Bronchial epithelial cell (primary cell): ENCODE measurements around the gene AMN. TPM values are rescaled to one million over a fixed set of nuclear protein-coding genes. Genes with fewer than 3 reads are reported as not detected.

Experiments used
- DNase-seq: peaks from one replicate; pipeline ENCODE4 v3.0.0-alpha.2; 2010; ENCODE audit warnings: low read depth
- FAIRE-seq: peaks from 2 replicates; lab custom pipeline; 2011; peaks lifted over from hg19 to GRCh38; lab: Jason Lieb, UNC
- H3K27me3 ChIP-seq: 2 replicates; pipeline ENCODE4 v1.5.1; 2011; ENCODE audit warnings: low read length; ENCODE audit not compliant: control insufficient read depth, insufficient read depth
- H3K36me3 ChIP-seq: 2 replicates; pipeline ENCODE4 v1.5.1; 2011; ENCODE audit warnings: low read length; ENCODE audit not compliant: control insufficient read depth, insufficient read depth
- H3K4me3 ChIP-seq: 2 replicates; pipeline ENCODE4 v1.5.1; 2011; ENCODE audit warnings: mild to moderate bottlenecking, low read depth, low read length, control low read depth
- total RNA-seq: library from RNA; depleted of rRNA; stranded (reverse); fragments of >200 nt; gene quantifications from 2 replicates; pipeline ENCODE4 v1.2.1, GENCODE V29; 2014
- TF ChIP-seq, protein P1 (sequence below): IDR thresholded peaks from 2 replicates; pipeline ENCODE4 v1.5.1; 2011; ENCODE audit warnings: mild to moderate bottlenecking, moderate library complexity, low read length, control low read depth, inconsistent platforms; ENCODE audit not compliant: insufficient read depth, severe bottlenecking

AMN gene
- total RNA-seq, 1 donor from 2014 or later = 4.2 TPM

DNA sequence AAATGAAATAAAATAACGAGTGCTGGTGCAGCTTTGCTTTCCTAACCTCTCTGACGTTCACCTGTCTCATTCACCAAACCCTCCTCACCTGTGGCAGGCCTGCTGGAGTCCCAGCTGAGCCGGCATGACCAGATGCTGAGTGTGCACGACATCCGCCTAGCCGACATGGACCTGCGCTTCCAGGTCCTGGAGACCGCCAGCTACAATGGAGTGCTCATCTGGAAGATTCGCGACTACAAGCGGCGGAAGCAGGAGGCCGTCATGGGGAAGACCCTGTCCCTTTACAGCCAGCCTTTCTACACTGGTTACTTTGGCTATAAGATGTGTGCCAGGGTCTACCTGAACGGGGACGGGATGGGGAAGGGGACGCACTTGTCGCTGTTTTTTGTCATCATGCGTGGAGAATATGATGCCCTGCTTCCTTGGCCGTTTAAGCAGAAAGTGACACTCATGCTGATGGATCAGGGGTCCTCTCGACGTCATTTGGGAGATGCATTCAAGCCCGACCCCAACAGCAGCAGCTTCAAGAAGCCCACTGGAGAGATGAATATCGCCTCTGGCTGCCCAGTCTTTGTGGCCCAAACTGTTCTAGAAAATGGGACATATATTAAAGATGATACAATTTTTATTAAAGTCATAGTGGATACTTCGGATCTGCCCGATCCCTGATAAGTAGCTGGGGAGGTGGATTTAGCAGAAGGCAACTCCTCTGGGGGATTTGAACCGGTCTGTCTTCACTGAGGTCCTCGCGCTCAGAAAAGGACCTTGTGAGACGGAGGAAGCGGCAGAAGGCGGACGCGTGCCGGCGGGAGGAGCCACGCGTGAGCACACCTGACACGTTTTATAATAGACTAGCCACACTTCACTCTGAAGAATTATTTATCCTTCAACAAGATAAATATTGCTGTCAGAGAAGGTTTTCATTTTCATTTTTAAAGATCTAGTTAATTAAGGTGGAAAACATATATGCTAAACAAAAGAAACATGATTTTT, 17.1 kb upstream of the AMN start:
- FAIRE-seq (no peak), DNase-seq (no peak)
- TF ChIP-seq, protein P1, sequence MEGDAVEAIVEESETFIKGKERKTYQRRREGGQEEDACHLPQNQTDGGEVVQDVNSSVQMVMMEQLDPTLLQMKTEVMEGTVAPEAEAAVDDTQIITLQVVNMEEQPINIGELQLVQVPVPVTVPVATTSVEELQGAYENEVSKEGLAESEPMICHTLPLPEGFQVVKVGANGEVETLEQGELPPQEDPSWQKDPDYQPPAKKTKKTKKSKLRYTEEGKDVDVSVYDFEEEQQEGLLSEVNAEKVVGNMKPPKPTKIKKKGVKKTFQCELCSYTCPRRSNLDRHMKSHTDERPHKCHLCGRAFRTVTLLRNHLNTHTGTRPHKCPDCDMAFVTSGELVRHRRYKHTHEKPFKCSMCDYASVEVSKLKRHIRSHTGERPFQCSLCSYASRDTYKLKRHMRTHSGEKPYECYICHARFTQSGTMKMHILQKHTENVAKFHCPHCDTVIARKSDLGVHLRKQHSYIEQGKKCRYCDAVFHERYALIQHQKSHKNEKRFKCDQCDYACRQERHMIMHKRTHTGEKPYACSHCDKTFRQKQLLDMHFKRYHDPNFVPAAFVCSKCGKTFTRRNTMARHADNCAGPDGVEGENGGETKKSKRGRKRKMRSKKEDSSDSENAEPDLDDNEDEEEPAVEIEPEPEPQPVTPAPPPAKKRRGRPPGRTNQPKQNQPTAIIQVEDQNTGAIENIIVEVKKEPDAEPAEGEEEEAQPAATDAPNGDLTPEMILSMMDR = no peak
- Histone ChIP-seq H3K27me3 (no peaks in the 10 kb centered on the region), H3K4me3 (no peak overlapping the region), H3K36me3 (peaks cover 14% of the 10 kb centered on the region)

- TF ChIP-seq, protein P1 = no peak
- no peak overlapping the region for H3K4me3 ChIP-seq
- H3K27me3 ChIP-seq = no peaks in the 10 kb centered on the region
- DNase-seq (no peak), FAIRE-seq (peak; percentile 66)
- H3K36me3 ChIP-seq = peaks cover 9% of the 10 kb centered on the region
These were observed 15.7 kb upstream of the AMN start for GRCh38 chr14:102906616-102907302.

DNA sequence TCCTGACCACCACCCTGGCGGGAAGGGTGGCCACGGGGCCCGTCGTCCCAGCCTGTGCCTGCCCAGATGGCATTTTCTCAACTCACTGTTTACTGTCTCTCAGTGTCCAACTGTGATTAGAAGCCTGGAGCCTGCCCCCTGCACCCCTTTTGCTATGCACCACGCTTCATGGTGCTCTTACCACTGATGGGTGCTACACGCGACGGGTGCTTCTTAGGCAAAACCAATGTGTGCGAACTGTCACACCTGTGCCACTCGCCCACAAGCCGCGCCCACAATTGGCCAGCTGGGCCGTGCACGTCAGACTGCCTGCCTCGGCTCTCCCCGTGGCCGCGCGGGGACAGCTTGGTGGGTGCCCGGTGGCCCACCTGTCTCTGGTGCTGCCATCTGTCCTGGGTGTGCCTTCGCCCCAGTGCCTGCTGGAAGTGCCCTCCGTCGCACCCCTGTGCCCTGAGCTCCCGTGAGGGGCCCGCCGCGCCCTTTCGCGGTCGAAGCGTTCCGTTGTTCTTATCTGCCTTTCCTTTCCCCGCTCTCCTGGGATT, 15.1 kb upstream of the AMN start:
- Histone ChIP-seq H3K4me3 (no peak overlapping the region), H3K27me3 (no peaks in the 10 kb centered on the region), H3K36me3 (peaks cover 9% of the 10 kb centered on the region)
- no peak for FAIRE-seq
- DNase-seq = no peak
- TF ChIP-seq, protein P1 = no peak

DNA sequence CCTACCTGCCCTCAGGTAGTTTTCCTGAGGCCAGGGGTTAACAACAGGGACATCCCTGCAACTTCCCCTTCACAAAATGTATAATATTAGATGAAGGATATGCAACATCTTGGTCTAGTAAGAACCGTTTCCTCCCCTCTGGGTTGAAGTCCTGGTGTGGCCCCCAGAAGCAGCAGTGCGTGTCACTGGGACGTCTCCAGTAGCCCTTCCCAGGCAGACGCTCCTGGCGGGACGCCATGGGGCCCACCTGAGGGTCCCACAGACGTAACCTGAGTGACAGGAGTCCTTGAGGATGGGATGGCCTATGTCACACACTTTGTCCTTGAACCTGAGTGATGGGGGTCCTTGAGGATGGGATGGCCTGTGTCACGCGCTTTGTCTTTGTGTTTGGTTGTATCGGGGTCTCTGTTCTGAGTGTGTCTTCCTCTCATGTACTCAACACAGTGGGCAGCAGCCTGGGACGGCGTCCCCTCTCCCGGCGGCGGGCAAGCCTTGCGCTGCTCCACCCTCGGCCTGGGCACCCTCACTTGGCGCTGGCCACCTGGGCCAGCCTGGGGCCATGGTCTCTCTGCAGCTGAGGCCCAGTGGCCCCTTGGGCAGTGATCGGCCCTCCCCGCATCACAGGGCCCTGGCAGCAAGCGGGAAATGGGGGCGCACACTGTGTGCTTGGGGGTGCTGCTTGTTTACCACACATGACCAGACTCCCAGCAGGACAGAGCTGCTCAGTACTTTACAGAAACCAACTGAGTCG, 14.3 kb upstream of the AMN start:
- H3K4me3 ChIP-seq = no peak overlapping the region
- H3K27me3 ChIP-seq = no peaks in the 10 kb centered on the region
- no peak for FAIRE-seq
- H3K36me3 ChIP-seq = peaks cover 9% of the 10 kb centered on the region
- no peak for DNase-seq
- TF ChIP-seq, protein P1 = no peak

GRCh38 chr14:102908766-102909455, 13.6 kb upstream of the AMN start:
- DNase-seq (no peak), FAIRE-seq (no peak)
- no peaks in the 10 kb centered on the region for H3K27me3 ChIP-seq
- H3K36me3 ChIP-seq = peaks cover 8% of the 10 kb centered on the region
- TF ChIP-seq, protein P1 = no peak
- no peak overlapping the region for H3K4me3 ChIP-seq
